Sigmoid colon (tissue), 4 donors: ENCODE measurements around the gene PRSS48.

Source experiments
- CTCF ChIP-seq, 4 experiments: fragments of 450-650 bp in 3 of 4; fragments of 200-600 bp in 1 of 4; IDR thresholded peaks; one replicate each; pipeline ENCODE4 v1.5.1; 2016 to 2019; ENCODE audit warnings: antibody characterized with exemption in 4 of 4, mild to moderate bottlenecking in 3 of 4, moderate library complexity in 2 of 4
- EP300 ChIP-seq, 4 donors: sonication (generic); formaldehyde crosslinking; IDR thresholded peaks; one replicate each; pipeline ENCODE4 v1.6.1; 2017; ENCODE audit warnings: antibody characterized with exemption in 4 of 4
- POLR2A ChIP-seq, 2 donors: fragments of 450-650 bp; IDR thresholded peaks; one replicate each; pipeline ENCODE4 v1.6.1; 2016; ENCODE audit warnings: antibody characterized with exemption in 2 of 2, mild to moderate bottlenecking in 2 of 2, moderate library complexity in 2 of 2

GRCh38 chr4:151231915-151232595, 44.9 kb upstream of the PRSS48 start:
- no peak for TF ChIP-seq CTCF (IDR thresholded peaks at IDR 0.05)
- TF ChIP-seq EP300 (IDR thresholded peaks at IDR 0.05): no peak
- no peak for TF ChIP-seq POLR2A (IDR thresholded peaks at IDR 0.05)
